ENCODE data around the gene PDZD8.
"Not testable (repeated sequence)": the region's sequence is repeated elsewhere in the genome, so short reads cannot be mapped to it uniquely, and the experiment has no call there.

Gene PDZD8

DNA sequence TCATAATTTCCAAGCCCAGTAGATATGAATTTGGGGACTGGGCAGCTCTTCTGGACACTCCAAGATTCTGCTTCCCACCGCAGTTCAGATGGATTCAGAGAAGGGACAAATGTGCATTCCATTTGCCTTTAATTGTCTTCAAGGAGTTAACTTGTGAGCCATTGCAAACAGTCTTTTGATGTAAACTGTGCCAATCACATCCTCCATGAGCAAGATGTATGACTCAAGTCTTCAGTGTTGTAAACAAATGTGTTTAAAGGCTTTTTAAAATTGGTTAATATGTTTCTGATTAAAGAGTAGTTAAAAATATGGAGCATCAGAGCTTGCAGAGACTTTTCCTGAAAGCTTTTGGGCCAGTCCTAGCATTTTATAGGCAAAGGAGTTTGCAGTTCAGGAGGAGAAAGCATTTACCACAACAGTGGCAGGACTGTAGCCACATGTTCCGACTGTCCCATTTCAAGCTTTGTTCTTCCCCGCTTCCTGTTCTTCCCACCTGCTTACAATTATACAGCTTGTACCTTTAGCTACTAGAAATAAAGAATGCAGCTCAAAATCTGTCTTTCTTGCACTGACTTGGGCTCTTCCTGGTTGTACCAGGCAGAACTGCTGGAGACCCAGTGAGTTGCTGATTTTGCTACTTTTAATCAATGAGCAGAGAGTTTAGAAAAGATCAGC lies 128.1 kb downstream of the PDZD8 start:
- FAIRE-seq (no peak), DNase-seq (ENCODE audit: insufficient read length) (no peak)
- no peak for TF ChIP-seq POLR2AphosphoS5 (IDR thresholded peaks at IDR 0.05; ENCODE audit: low read depth, low read length)
- no peak for TF ChIP-seq TAF1 (IDR thresholded peaks at IDR 0.05; ENCODE audit: borderline replicate concordance, low read depth, low read length)
- TF ChIP-seq POLR2A (IDR thresholded peaks at IDR 0.05; ENCODE audit: low read depth, low read length): no peak

DNA sequence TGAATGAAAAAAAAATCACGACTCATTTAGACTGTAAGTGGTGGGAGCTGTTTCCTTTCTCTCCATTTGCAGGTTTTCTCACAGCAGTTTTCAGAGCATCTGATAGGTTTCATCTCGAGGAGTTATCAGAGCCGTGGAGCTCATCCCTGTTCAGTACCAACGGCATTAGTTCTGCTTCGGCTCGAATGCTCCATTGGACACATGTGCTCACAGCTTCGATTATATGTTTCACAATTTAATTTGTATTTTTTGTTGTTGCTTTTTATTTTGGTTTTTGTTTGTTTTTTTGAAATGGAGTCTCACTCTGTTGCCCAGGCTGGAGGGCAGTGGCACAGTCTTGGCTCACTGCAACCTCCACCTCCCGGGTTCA lies 132.8 kb downstream of the PDZD8 start:
- no peak for DNase-seq (ENCODE audit: insufficient read length)
- TF ChIP-seq TAF1 (IDR thresholded peaks at IDR 0.05; ENCODE audit: borderline replicate concordance, low read depth, low read length): no peak
- TF ChIP-seq POLR2A (IDR thresholded peaks at IDR 0.05; ENCODE audit: low read depth, low read length): no peak
- no peak for TF ChIP-seq POLR2AphosphoS5 (IDR thresholded peaks at IDR 0.05; ENCODE audit: low read depth, low read length)
- FAIRE-seq: no peak

- FAIRE-seq (no peak), DNase-seq (ENCODE audit: insufficient read length) (no peak)
- no peak for TF ChIP-seq POLR2AphosphoS5 (IDR thresholded peaks at IDR 0.05; ENCODE audit: low read depth, low read length)
- TF ChIP-seq TAF1 (IDR thresholded peaks at IDR 0.05; ENCODE audit: borderline replicate concordance, low read depth, low read length): no peak
Observed at GRCh38 chr10:117241541-117242462, 133.4 kb downstream of the PDZD8 start.

DNA sequence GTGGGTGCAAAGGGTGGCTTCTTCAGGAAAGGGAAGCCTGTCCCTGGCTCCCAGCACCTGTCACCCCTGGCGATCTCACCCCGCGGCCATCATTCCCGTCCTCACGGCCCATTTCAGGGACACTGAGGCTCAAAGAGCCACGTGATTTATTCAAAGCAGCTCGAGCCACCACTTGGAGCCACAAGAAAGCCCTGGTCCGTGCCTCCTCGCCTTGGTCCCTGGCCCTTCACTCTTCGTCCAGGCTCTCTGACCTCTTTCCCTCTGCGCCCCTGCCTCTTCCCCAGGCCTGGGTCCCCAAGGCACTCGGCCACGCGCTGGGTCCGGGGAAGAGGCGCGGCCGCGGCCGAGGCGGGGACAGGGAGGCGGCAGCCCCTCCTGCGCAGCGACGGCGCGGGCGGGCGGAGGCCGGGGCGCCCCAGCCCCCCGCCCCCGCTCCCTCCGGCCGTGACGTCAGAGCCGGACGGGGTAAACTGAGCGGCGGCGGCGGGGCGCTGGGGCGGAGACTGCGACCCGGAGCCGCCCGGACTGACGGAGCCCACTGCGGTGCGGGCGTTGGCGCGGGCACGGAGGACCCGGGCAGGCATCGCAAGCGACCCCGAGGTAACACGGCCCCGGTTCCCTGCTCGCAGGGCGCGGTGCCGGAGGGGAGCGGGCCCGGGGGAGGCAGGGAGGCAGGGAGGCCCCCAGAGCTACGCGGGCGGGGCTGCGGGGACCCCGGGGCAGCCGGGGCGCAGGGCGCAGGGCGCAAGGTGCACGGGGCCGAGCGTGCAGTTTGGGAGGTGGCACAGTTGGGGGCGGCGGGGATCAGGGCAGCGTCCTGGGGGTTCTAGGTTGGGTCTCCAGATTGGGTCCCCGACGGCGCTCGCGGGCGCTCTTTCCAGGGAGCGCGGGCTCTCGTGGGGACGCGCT lies 134.4 kb downstream of the PDZD8 start, which contains the start of gene SLC18A2:
SLC18A2 (plus strand) TSS at position 494 of the 909 bp plus-strand sequence. CDS start 580 bp downstream, outside the sequence.
- TF ChIP-seq TAF1 (IDR thresholded peaks at IDR 0.05; ENCODE audit: borderline replicate concordance, low read depth, low read length) (no peak), POLR2A (IDR thresholded peaks at IDR 0.05; ENCODE audit: low read depth, low read length) (no peak), POLR2AphosphoS5 (IDR thresholded peaks at IDR 0.05; ENCODE audit: low read depth, low read length) (no peak)
- DNase-seq (ENCODE audit: insufficient read length) (no peak), FAIRE-seq (no peak)

DNA sequence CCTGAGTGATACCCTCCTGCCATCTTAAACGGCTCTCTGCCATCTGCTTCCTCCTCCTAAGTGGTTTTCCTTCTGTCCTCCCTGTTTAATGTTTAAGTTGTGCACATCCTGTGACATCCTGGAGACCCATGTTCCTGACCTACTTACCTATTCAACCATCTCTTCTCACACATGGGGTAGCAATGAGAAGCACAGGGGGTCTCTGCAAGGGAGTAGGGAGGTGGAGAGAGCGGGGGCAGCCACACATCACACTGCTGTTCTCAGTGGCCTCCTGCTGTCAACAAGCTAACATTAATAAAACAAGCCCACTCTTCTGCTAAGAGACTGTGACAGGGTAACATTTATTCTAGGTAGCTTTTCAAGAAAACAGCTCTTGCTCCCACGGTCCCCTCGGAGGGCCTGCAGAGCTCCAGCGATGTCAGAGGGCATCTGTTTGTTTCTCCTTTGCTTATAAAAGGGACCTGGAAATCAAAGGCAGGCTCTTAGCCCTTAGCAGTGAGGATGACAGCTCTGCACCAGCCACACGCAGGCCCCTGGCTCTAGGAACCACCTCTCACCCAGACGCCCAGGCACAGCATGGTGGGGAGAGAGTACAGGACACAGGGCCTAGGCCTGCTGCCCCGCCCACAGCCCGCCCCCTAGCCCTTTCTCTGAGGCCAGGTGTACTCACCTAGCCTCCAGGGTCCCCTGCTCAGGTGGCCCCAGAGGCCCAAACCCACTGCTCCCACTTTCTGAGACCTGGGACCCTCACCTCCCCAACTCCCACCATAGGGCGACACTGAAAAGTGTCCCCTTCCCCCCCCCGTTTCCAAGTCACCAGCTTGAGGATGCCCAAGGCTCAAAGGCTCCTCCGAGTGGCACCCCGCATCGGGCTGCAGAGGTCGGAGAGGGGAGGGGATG lies 135.3 kb downstream of the PDZD8 start:
- TF ChIP-seq TAF1 (IDR thresholded peaks at IDR 0.05; ENCODE audit: borderline replicate concordance, low read depth, low read length) (no peak), POLR2A (IDR thresholded peaks at IDR 0.05; ENCODE audit: low read depth, low read length) (no peak), POLR2AphosphoS5 (IDR thresholded peaks at IDR 0.05; ENCODE audit: low read depth, low read length) (no peak)
- DNase-seq (ENCODE audit: insufficient read length) (no peak), FAIRE-seq (no peak)

GRCh38 chr10:117239051-117239450 lies 136.2 kb downstream of the PDZD8 start:
- DNase-seq (ENCODE audit: insufficient read length): no peak
- TF ChIP-seq POLR2A (IDR thresholded peaks at IDR 0.05; ENCODE audit: low read depth, low read length): no peak
- no peak for TF ChIP-seq POLR2AphosphoS5 (IDR thresholded peaks at IDR 0.05; ENCODE audit: low read depth, low read length)
- no peak for FAIRE-seq

- DNase-seq (ENCODE audit: insufficient read length) (no peak), FAIRE-seq (no peak)
- TF ChIP-seq POLR2A (IDR thresholded peaks at IDR 0.05; ENCODE audit: low read depth, low read length) (no peak), TAF1 (IDR thresholded peaks at IDR 0.05; ENCODE audit: borderline replicate concordance, low read depth, low read length) (no peak), POLR2AphosphoS5 (IDR thresholded peaks at IDR 0.05; ENCODE audit: low read depth, low read length) (no peak)
Observed at GRCh38 chr10:117237401-117237991, 137.7 kb downstream of the PDZD8 start.

- FAIRE-seq; DNase-seq (ENCODE audit: insufficient read length): not testable (repeated sequence)
Observed at GRCh38 chr10:117230107-117230506, 145.1 kb downstream of the PDZD8 start.

GRCh38 chr10:117228210-117228609 lies 147.0 kb downstream of the PDZD8 start:
- DNase-seq (ENCODE audit: insufficient read length) (no peak), FAIRE-seq (no peak)
- TF ChIP-seq POLR2A (IDR thresholded peaks at IDR 0.05; ENCODE audit: low read depth, low read length): no peak
- no peak for TF ChIP-seq TAF1 (IDR thresholded peaks at IDR 0.05; ENCODE audit: borderline replicate concordance, low read depth, low read length)
- no peak for TF ChIP-seq POLR2AphosphoS5 (IDR thresholded peaks at IDR 0.05; ENCODE audit: low read depth, low read length)
